C4-2B (cell line): ENCODE results near the gene BMAL2.

ENCODE experiments used
- ZFX ChIP-seq: fragments of 450-650 bp; IDR thresholded peaks from 2 replicates; pipeline ENCODE4 v1.6.1; 2017
- TF ChIP-seq, protein P1 (sequence below): fragments of 450-650 bp; conservative IDR thresholded peaks from 2 replicates; pipeline ENCODE4 v1.5.1; 2017; ENCODE audit warnings: mild to moderate bottlenecking

- TF ChIP-seq, protein P1, sequence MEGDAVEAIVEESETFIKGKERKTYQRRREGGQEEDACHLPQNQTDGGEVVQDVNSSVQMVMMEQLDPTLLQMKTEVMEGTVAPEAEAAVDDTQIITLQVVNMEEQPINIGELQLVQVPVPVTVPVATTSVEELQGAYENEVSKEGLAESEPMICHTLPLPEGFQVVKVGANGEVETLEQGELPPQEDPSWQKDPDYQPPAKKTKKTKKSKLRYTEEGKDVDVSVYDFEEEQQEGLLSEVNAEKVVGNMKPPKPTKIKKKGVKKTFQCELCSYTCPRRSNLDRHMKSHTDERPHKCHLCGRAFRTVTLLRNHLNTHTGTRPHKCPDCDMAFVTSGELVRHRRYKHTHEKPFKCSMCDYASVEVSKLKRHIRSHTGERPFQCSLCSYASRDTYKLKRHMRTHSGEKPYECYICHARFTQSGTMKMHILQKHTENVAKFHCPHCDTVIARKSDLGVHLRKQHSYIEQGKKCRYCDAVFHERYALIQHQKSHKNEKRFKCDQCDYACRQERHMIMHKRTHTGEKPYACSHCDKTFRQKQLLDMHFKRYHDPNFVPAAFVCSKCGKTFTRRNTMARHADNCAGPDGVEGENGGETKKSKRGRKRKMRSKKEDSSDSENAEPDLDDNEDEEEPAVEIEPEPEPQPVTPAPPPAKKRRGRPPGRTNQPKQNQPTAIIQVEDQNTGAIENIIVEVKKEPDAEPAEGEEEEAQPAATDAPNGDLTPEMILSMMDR, result no peak; the same call in 1 of the 2 replicates
- peak; percentile 83 for TF ChIP-seq ZFX
Observed at GRCh38 chr12:27332714-27333402, at the start of gene BMAL2.
